ENCODE measurements around the gene DUSP8. TPM values are rescaled to one million over a fixed set of nuclear protein-coding genes. Genes with fewer than 3 reads are reported as not detected.

Gene DUSP8
- total RNA-seq, 1 experiment from 2014 or later: 2.6 TPM

DNA sequence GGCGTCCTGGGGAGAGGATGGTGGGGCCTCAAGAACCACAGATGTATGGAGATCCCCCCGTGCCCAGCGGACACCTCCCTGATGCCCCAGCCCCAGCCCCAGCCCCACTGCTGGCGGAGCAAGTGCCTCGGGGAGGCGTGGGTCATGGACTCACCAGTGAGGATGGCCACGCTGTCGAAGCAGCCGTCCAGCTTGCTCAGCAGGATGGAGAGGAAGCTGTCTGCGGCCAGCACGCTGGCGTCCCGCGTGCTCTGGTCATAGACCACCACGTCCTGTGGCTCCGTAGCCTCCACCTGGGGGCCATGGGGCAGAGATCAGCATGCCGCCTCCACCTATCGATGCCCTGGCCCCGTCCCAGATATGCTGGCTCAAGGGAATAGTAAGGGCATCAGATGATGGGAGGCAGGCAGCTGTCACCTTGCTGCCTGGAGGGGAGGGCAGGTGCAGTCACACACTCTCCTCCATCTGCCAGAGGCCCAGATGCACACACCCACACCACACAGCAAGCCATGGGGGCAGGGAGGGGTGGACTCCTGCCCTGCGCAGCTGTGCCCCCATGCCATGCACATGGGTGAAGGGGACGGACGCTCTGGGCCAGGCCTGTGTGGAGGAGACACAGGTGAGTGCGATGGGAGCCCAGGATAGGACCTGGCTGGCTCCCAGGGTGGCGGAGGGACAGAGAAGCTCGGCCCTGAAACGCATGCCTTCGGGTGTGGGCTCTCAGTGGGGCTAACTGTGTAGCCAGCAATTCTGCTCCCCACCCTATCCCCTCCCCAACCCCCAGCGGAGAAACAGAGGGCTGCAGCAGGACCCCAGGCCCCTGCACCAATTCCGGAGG lies 8.2 kb downstream of the DUSP8 start:
- Histone ChIP-seq H4K20me1 (ENCODE audit: insufficient read depth) (no peaks in the 10 kb centered on the region), H3K36me3 (ENCODE audit: low read depth) (no peaks in the 10 kb centered on the region), H3K27me3 (ENCODE audit: insufficient read depth, low read depth) (no peaks in the 10 kb centered on the region), H3K27ac (no peak overlapping the region), H3K4me1 (replicated peaks; ENCODE audit: insufficient read depth) (peaks cover 7% of the 10 kb centered on the region), H3K4me2 (no peak overlapping the region), H3K79me2 (ENCODE audit: low read depth) (no peaks in the 10 kb centered on the region), H3K9me3 (ENCODE audit: insufficient read depth, low read depth) (no peaks in the 10 kb centered on the region), H3F3A (ENCODE audit: insufficient read depth, low read depth) (no peaks in the 10 kb centered on the region; the same call in 1 of the 2 replicates), H3K4me3 (no peak overlapping the region), H2AFZ (no peak overlapping the region), H3K9me2 (ENCODE audit: insufficient read depth) (no peaks in the 10 kb centered on the region)
- intact Hi-C loops (cut with micrococcal nuclease; ENCODE audit: unreplicated experiment): no loop called here
- no peak for DNase-seq
- no TSS peak for BruUV-seq (replicated peaks)
- ChIA-PET CTCF (no interaction called here), POLR2A (ENCODE audit: unreplicated experiment) (no interaction called here)
- TF ChIP-seq, protein P1, sequence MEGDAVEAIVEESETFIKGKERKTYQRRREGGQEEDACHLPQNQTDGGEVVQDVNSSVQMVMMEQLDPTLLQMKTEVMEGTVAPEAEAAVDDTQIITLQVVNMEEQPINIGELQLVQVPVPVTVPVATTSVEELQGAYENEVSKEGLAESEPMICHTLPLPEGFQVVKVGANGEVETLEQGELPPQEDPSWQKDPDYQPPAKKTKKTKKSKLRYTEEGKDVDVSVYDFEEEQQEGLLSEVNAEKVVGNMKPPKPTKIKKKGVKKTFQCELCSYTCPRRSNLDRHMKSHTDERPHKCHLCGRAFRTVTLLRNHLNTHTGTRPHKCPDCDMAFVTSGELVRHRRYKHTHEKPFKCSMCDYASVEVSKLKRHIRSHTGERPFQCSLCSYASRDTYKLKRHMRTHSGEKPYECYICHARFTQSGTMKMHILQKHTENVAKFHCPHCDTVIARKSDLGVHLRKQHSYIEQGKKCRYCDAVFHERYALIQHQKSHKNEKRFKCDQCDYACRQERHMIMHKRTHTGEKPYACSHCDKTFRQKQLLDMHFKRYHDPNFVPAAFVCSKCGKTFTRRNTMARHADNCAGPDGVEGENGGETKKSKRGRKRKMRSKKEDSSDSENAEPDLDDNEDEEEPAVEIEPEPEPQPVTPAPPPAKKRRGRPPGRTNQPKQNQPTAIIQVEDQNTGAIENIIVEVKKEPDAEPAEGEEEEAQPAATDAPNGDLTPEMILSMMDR (conservative IDR thresholded peaks at IDR 0.05): no peak
- no peak for TF ChIP-seq EZH2 (IDR thresholded peaks at IDR 0.05; ENCODE audit: low read depth)

- BruUV-seq (replicated peaks): no TSS peak
- DNase-seq: no peak
- no peak overlapping the region for H3K4me2 ChIP-seq
- no peaks in the 10 kb centered on the region for H3K79me2 ChIP-seq (ENCODE audit: low read depth)
- intact Hi-C loops (cut with micrococcal nuclease; ENCODE audit: unreplicated experiment): no loop called here
- H3K9me3 ChIP-seq (ENCODE audit: insufficient read depth, low read depth): no peaks in the 10 kb centered on the region
- H3K36me3 ChIP-seq (ENCODE audit: low read depth): no peaks in the 10 kb centered on the region
- POLR2A ChIA-PET (ENCODE audit: unreplicated experiment): no interaction called here
- CTCF ChIA-PET: no interaction called here
- no peak overlapping the region for H2AFZ ChIP-seq
- peaks cover 15% of the 10 kb centered on the region for H3K4me1 ChIP-seq (replicated peaks; ENCODE audit: insufficient read depth)
- H4K20me1 ChIP-seq (ENCODE audit: insufficient read depth): no peaks in the 10 kb centered on the region
- H3K9me2 ChIP-seq (ENCODE audit: insufficient read depth): no peaks in the 10 kb centered on the region
- no peak overlapping the region for H3K4me3 ChIP-seq
- no peaks in the 10 kb centered on the region for H3K27me3 ChIP-seq (ENCODE audit: insufficient read depth, low read depth)
- no peaks in the 10 kb centered on the region; the same call in 1 of the 2 replicates for H3F3A ChIP-seq (ENCODE audit: insufficient read depth, low read depth)
- no peak overlapping the region for H3K27ac ChIP-seq
- TF ChIP-seq EZH2 (IDR thresholded peaks at IDR 0.05; ENCODE audit: low read depth): no peak
- TF ChIP-seq, protein P1 (conservative IDR thresholded peaks at IDR 0.05): no peak
These were observed 8.9 kb downstream of the DUSP8 start for GRCh38 chr11:1563149-1563638.

DNA sequence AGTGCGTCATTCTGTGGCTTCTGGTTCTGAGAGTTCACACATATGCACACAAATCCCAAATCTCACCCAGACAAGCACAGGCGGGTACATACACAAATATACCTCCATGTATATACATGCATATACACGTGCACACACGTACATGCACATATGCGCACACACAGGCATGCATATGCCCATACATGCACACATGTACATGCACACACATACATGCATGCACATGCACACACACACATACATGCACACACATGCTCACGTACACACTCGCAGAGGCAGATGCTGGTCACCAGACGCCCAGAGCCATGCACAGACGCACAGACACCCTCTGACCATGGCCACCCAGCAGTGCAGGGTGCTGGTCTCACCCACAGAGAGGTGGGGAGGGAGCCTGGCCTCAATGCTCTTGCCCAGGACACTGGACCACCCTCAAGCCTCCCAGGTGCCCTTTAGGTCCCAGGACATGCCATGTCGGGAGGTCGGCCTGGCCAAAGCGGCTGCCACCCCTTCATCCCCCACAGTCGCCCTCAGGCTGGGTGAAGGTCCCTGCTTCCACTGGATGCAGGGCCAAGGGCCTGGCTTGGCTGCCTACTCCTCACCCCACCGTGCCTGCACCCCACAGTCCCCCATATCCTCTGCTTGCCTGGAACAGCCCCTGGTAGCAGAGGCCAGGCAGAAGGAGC lies 9.5 kb downstream of the DUSP8 start:
- Histone ChIP-seq H4K20me1 (ENCODE audit: insufficient read depth) (no peaks in the 10 kb centered on the region), H3K4me1 (replicated peaks; ENCODE audit: insufficient read depth) (peaks cover 20% of the 10 kb centered on the region), H3K9me3 (ENCODE audit: insufficient read depth, low read depth) (no peaks in the 10 kb centered on the region), H3K4me2 (no peak overlapping the region), H2AFZ (no peak overlapping the region), H3K4me3 (no peak overlapping the region), H3K36me3 (ENCODE audit: low read depth) (no peaks in the 10 kb centered on the region), H3K79me2 (ENCODE audit: low read depth) (no peaks in the 10 kb centered on the region), H3K27me3 (ENCODE audit: insufficient read depth, low read depth) (no peaks in the 10 kb centered on the region), H3K9me2 (ENCODE audit: insufficient read depth) (no peaks in the 10 kb centered on the region), H3K27ac (no peak overlapping the region), H3F3A (ENCODE audit: insufficient read depth, low read depth) (no peaks in the 10 kb centered on the region; the same call in 1 of the 2 replicates)
- no TSS peak for BruUV-seq (replicated peaks)
- no peak for DNase-seq
- intact Hi-C loops (cut with micrococcal nuclease; ENCODE audit: unreplicated experiment): no loop called here
- TF ChIP-seq, protein P1 (conservative IDR thresholded peaks at IDR 0.05): no peak
- TF ChIP-seq EZH2 (IDR thresholded peaks at IDR 0.05; ENCODE audit: low read depth): no peak
- POLR2A ChIA-PET (ENCODE audit: unreplicated experiment): no interaction called here
- CTCF ChIA-PET: no interaction called here
